HUDEP-2 (cell line): ENCODE results near the gene CAP2.
A peak's percentile ranks its signal among the peaks of the same experiment; 100 is the strongest.
"Not testable (repeated sequence)": the region's sequence is repeated elsewhere in the genome, so short reads cannot be mapped to it uniquely, and the experiment has no call there.

Experiments used
- DNase-seq, 76 experiments: peaks; one replicate each; lab custom pipeline; 2025; ENCODE audit not compliant: unreplicated experiment in 76 of 76; lab: John Stamatoyannopoulos, UW

Gene CAP2

GRCh38 chr6:17494919-17495318 is 101.5 kb downstream of the CAP2 start:
- no peak for DNase-seq

- DNase-seq, result no peak
Measured at GRCh38 chr6:17497535-17498095, 104.2 kb downstream of the CAP2 start.

GRCh38 chr6:17501442-17501841 is 108.0 kb downstream of the CAP2 start:
- DNase-seq, result no peak

GRCh38 chr6:17501982-17502704 is 108.7 kb downstream of the CAP2 start:
- no peak for DNase-seq

GRCh38 chr6:17503051-17503450 is 109.7 kb downstream of the CAP2 start:
- DNase-seq, result no peak

- no peak for DNase-seq
Measured at GRCh38 chr6:17504005-17504404, 110.6 kb downstream of the CAP2 start.

- peak in 2 of 76 experiments; percentile 4 to 10 for DNase-seq
Measured at GRCh38 chr6:17505062-17505476, 111.7 kb downstream of the CAP2 start.

GRCh38 chr6:17505767-17506280 is 112.4 kb downstream of the CAP2 start:
- DNase-seq, result no peak

- DNase-seq, result no peak
Measured at GRCh38 chr6:17506531-17506930, 113.1 kb downstream of the CAP2 start.

GRCh38 chr6:17506962-17507361 is 113.6 kb downstream of the CAP2 start:
- no peak for DNase-seq

GRCh38 chr6:17511084-17511483 is 117.7 kb downstream of the CAP2 start:
- DNase-seq, result no peak

GRCh38 chr6:17511580-17511979 is 118.2 kb downstream of the CAP2 start:
- DNase-seq, result no peak

- no peak for DNase-seq
Measured at GRCh38 chr6:17519120-17519519, 125.7 kb downstream of the CAP2 start.

GRCh38 chr6:17525637-17526036 is 132.2 kb downstream of the CAP2 start:
- DNase-seq, result no peak

- no peak for DNase-seq
Measured at GRCh38 chr6:17527076-17527475, 133.7 kb downstream of the CAP2 start.

GRCh38 chr6:17530321-17530835 is 137.0 kb downstream of the CAP2 start:
- no peak for DNase-seq

- no peak for DNase-seq
Measured at GRCh38 chr6:17536586-17536985, 143.2 kb downstream of the CAP2 start.

GRCh38 chr6:17542243-17542642 is 148.8 kb downstream of the CAP2 start:
- DNase-seq, result peak in 1 of 76 experiments; percentile 9

GRCh38 chr6:17545681-17546080 is 152.3 kb downstream of the CAP2 start:
- DNase-seq, result not testable (repeated sequence)

- no peak for DNase-seq
Measured at GRCh38 chr6:17551383-17551958, 158.1 kb downstream of the CAP2 start.

- no peak for DNase-seq
Measured at GRCh38 chr6:17552861-17553260, 159.5 kb downstream of the CAP2 start.

- DNase-seq, result no peak
Measured at GRCh38 chr6:17556014-17556413, 162.6 kb downstream of the CAP2 start.
